Neutrophil (primary cell): ENCODE data around the gene GYG1.
"Not testable (repeated sequence)": the region's sequence is repeated elsewhere in the genome, so short reads cannot be mapped to it uniquely, and the experiment has no call there.

Source experiments
- H3K27ac ChIP-seq: fragments of 200-600 bp; sonication (generic); 2 replicates; pipeline ENCODE4 v1.5.1; 2016; ENCODE audit warnings: mild to moderate bottlenecking, moderate library complexity
- H3K27me3 ChIP-seq: fragments of 200-600 bp; sonication (generic); 2 replicates; pipeline ENCODE4 v1.6.0; 2016; ENCODE audit warnings: mild to moderate bottlenecking
- H3K36me3 ChIP-seq: fragments of 200-600 bp; sonication (generic); 2 replicates; pipeline ENCODE4 v1.5.1; 2017
- H3K4me1 ChIP-seq, 2 experiments: fragments of 200-600 bp in 1 of 2; sonication (generic) in 1 of 2; 1 replicate in 1 of 2; 2 replicates in 1 of 2; pipeline versions ENCODE4 v1.5.1 to v1.6.1; 2013 to 2016; ENCODE audit warnings: low read depth in 1 of 2, low read length in 1 of 2, mild to moderate bottlenecking in 1 of 2, moderate library complexity in 1 of 2; ENCODE audit not compliant: control insufficient read depth in 1 of 2, insufficient read depth in 1 of 2
- H3K4me3 ChIP-seq, 2 experiments: fragments of 200-600 bp in 1 of 2; sonication (generic) in 1 of 2; 1 replicate in 1 of 2; 2 replicates in 1 of 2; pipeline ENCODE4 v1.5.1; 2013 to 2016; ENCODE audit warnings: low read depth in 1 of 2, low read length in 1 of 2, mild to moderate bottlenecking in 1 of 2, moderate library complexity in 1 of 2
- H3K9me3 ChIP-seq: fragments of 200-600 bp; sonication (generic); 2 replicates; pipeline ENCODE4 v1.5.1; 2016
- CTCF ChIP-seq: fragments of 200-600 bp; sonication (generic); IDR thresholded peaks from 2 replicates; pipeline ENCODE4 v1.5.1; 2016; ENCODE audit warnings: antibody characterized with exemption

Gene GYG1

GRCh38 chr3:148971401-148972163 is 19.8 kb upstream of the GYG1 start:
- Histone ChIP-seq H3K4me1 (peaks cover 15 to 16% of the 10 kb centered on the region in 2 experiments), H3K4me3 (no peak overlapping the region), H3K27ac (no peak overlapping the region), H3K9me3 (no peaks in the 10 kb centered on the region), H3K36me3 (no peaks in the 10 kb centered on the region), H3K27me3 (no peaks in the 10 kb centered on the region)
- TF ChIP-seq CTCF, result no peak

- H3K27ac ChIP-seq, result no peak overlapping the region
- H3K36me3 ChIP-seq, result no peaks in the 10 kb centered on the region
- H3K4me3 ChIP-seq, result no peak overlapping the region
- H3K9me3 ChIP-seq, result no peaks in the 10 kb centered on the region
- no peaks in the 10 kb centered on the region for H3K27me3 ChIP-seq
- no peak for TF ChIP-seq CTCF
- peaks cover 15 to 16% of the 10 kb centered on the region in 2 experiments for H3K4me1 ChIP-seq
Measured at GRCh38 chr3:148974726-148975125, 16.6 kb upstream of the GYG1 start.

GRCh38 chr3:148975248-148975647 is 16.1 kb upstream of the GYG1 start:
- no peak overlapping the region for H3K4me3 ChIP-seq
- no peak overlapping the region for H3K27ac ChIP-seq
- H3K9me3 ChIP-seq, result no peaks in the 10 kb centered on the region
- H3K27me3 ChIP-seq, result no peaks in the 10 kb centered on the region
- H3K36me3 ChIP-seq, result no peaks in the 10 kb centered on the region
- TF ChIP-seq CTCF, result no peak
- H3K4me1 ChIP-seq, result peaks cover 15 to 16% of the 10 kb centered on the region in 2 experiments

- Histone ChIP-seq H3K9me3 (no peaks in the 10 kb centered on the region), H3K27me3 (no peaks in the 10 kb centered on the region), H3K4me1 (peaks cover 15 to 16% of the 10 kb centered on the region in 2 experiments), H3K36me3 (no peaks in the 10 kb centered on the region), H3K4me3 (no peak overlapping the region), H3K27ac (no peak overlapping the region)
- TF ChIP-seq CTCF, result no peak
Measured at GRCh38 chr3:148975696-148976095, 15.6 kb upstream of the GYG1 start.

- Histone ChIP-seq H3K27me3 (no peaks in the 10 kb centered on the region), H3K4me1 (peaks cover 10 to 14% of the 10 kb centered on the region in 2 experiments), H3K4me3 (no peak overlapping the region), H3K36me3 (no peaks in the 10 kb centered on the region), H3K9me3 (no peaks in the 10 kb centered on the region), H3K27ac (no peak overlapping the region)
- TF ChIP-seq CTCF, result no peak
Measured at GRCh38 chr3:148981273-148981672, 10.1 kb upstream of the GYG1 start.

GRCh38 chr3:148987551-148987950 is 3.8 kb upstream of the GYG1 start:
- H3K36me3 ChIP-seq, H3K4me3 ChIP-seq, H3K27me3 ChIP-seq, H3K9me3 ChIP-seq: not testable (repeated sequence)
- Histone ChIP-seq H3K4me1 (peaks cover 55 to 57% of the 10 kb centered on the region in 2 experiments), H3K27ac (peak overlapping the region; percentile 88)
